ENCODE results near the gene TEPSIN.

Gene TEPSIN

DNA sequence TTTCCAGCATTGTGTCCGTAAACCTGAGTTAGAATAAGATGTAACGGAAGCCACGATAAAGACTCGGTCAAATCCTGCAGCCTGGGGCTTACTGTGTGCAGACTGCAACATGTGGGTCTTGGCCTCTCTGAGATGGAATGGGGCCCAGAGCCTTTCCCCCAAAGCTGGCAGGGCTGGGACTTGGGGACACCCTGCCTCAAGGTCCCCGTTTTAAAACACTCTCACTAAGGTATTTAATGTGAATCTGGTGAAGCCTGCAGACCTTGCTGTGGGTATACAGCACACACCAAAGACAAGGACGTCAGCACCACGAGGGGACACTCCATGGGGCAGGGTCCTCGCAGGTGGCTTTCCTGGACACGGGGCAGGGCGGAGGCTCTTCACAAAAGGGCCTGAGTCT is 2.3 kb upstream of the TEPSIN start:
- peak overlapping the region; percentile 82; the same call in 1 of the 2 replicates for H3K4me3 ChIP-seq (replicated peaks; ENCODE audit: low read depth, low read length)
- TF ChIP-seq, protein P1, sequence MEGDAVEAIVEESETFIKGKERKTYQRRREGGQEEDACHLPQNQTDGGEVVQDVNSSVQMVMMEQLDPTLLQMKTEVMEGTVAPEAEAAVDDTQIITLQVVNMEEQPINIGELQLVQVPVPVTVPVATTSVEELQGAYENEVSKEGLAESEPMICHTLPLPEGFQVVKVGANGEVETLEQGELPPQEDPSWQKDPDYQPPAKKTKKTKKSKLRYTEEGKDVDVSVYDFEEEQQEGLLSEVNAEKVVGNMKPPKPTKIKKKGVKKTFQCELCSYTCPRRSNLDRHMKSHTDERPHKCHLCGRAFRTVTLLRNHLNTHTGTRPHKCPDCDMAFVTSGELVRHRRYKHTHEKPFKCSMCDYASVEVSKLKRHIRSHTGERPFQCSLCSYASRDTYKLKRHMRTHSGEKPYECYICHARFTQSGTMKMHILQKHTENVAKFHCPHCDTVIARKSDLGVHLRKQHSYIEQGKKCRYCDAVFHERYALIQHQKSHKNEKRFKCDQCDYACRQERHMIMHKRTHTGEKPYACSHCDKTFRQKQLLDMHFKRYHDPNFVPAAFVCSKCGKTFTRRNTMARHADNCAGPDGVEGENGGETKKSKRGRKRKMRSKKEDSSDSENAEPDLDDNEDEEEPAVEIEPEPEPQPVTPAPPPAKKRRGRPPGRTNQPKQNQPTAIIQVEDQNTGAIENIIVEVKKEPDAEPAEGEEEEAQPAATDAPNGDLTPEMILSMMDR (IDR thresholded peaks at IDR 0.05; ENCODE audit: low read depth, low read length, missing control alignments) = no peak
- DNase-seq (ENCODE audit: extremely low read depth, low read depth) = no peak

DNA sequence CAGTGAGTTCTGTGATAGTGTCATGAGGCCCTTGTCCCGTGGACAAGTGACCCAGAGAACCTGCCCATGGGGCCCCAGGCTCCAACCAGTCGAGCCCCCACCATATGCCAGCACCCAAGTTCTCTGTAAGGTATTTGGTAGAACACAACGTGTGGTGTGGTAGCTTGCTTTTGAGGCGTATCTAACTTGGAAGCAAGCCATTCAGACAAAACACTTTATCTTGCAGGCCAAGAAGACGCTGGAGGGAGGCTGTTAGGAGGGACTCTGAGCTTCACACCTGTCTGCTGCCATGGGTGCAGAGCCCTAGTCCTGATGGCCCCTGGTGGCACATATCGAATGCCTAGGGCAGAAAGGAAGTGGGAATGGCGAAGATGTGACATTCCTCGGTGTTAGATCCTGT is 1.9 kb upstream of the TEPSIN start:
- peak overlapping the region; percentile 82 for H3K4me3 ChIP-seq (replicated peaks; ENCODE audit: low read depth, low read length)
- TF ChIP-seq, protein P1 (IDR thresholded peaks at IDR 0.05; ENCODE audit: low read depth, low read length, missing control alignments) = no peak
- no peak for DNase-seq (ENCODE audit: extremely low read depth, low read depth)

DNA sequence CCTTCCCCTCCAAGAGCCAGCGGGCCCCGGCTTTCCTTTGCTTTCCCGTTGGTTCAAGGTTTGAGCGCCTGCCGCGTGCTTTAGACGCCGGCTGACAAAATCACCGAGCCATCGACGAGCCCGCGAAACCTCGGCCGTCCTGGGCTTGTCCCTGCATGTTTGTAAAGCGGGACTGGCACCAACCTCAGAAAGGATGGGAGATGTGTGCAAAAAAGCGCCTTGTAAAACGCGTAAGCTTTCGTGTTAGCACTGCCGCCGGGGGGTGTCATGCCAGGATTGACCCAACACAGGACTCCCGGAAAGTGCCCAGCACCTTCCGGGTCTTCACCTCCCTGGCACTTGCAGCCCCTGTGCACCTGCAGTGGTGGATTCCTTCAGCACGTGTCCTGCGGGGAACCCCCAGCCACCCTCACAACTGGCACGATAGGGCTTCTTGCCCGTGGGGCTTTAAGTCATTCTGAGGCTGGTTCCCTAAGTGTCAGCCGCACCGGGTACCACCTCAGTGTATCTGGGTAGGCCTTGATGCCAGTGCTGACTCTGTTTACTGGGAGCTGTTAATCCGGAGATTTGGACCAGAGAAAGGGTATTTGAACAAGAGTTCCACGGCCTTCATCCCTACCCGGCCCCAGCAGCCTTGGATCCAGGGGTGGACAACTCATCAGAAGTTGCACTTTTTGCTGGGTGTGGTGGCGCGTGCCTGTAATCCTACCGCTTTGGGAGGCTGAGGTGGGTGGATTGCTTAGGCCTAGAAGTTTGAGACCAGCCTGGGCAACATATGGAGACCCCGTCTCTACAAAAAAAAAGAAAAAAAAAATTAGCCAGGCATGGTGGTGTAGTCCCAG is 1.1 kb upstream of the TEPSIN start:
- no peak for DNase-seq (ENCODE audit: extremely low read depth, low read depth)
- TF ChIP-seq, protein P1 (IDR thresholded peaks at IDR 0.05; ENCODE audit: low read depth, low read length, missing control alignments) = no peak
- peak overlapping the region; percentile 82 for H3K4me3 ChIP-seq (replicated peaks; ENCODE audit: low read depth, low read length)

DNA sequence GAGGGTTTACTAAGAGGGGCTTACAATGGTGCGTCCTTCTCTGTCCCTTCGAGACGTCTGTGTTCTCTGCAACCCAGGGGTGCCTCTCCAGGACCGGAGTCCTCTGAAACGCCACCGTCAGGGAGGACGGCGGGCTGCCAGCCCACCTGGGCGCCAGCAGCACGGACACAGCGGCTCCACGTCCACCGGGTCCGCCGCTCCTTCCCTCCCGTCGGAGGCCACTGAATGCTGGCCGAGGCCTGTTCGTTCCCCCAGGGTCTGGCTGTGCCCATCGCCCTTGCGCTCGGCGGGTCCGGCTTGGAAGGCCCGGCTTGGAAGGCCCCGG is 403 bp downstream of the TEPSIN start:
- TF ChIP-seq, protein P1 (IDR thresholded peaks at IDR 0.05; ENCODE audit: low read depth, low read length, missing control alignments) = no peak
- H3K4me3 ChIP-seq (replicated peaks; ENCODE audit: low read depth, low read length) = peak overlapping the region; percentile 82
- no peak for DNase-seq (ENCODE audit: extremely low read depth, low read depth)

DNA sequence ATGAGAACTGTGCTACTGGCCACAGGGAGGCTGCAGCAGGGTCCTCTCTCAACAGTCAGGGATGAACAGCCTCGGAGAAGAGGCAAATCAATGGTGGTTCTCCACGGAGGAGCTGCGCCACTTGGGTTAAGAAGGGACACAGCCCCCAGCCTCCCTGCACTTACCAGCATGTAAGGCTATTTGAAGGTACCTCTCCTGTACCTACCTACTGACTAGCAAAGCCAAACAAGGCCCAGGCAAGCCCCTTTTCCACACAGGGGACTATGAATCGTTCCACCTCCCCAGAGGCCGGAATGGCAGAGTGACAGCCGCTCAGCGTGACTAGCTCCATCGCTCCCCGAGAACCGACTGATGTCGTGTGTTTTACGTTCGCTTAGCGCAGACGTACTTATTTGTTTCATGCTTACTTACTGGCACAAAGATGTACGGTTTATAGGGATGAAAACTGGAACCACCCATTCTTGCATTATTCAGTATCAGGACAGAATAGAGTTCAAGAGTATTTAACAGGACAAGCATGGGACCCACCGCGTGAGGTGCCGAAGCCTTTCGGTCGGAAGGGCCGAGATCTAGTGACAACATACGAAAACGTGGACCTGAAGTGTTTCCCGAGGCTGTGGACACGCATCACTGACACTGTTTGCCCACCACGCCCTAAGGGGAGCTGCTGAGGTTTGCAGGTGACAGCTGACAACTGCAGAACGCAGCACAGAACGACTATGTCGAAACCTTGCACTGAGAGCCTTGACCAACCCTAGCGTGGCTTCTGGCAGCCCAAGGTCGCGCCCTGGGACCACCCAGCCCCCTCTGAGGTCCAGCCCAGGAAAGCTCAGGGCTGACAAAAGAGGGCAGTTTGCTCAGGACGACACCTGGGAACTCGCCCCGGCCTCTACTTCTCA is 1.0 kb downstream of the TEPSIN start:
- TF ChIP-seq, protein P1 (IDR thresholded peaks at IDR 0.05; ENCODE audit: low read depth, low read length, missing control alignments) = no peak
- no peak for DNase-seq (ENCODE audit: extremely low read depth, low read depth)
- peak overlapping the region; percentile 82 for H3K4me3 ChIP-seq (replicated peaks; ENCODE audit: low read depth, low read length)

DNA sequence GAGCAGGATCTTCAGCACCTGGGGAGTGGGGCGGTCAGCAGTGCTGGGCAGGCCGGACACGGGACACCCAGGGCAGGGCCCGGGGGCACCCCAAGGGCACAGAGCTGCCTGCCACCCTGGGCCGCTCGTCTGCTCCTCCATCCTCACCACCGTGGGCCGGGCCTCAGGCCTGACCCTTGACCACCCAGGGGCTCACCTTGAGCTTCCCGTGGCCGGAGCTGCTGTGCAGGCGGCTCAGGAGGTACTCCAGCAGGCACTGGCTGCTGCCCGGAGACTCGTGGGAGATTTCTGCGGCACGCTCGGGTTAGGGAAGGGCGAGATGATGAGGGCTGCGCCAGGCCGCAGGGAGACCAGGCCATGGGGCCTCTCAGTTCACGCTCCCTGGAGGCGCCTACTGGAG is 2.1 kb downstream of the TEPSIN start:
- DNase-seq (ENCODE audit: extremely low read depth, low read depth) = no peak
- TF ChIP-seq, protein P1 (IDR thresholded peaks at IDR 0.05; ENCODE audit: low read depth, low read length, missing control alignments) = no peak
- no peak overlapping the region for H3K4me3 ChIP-seq (replicated peaks; ENCODE audit: low read depth, low read length)
